Transverse colon (tissue), 4 donors: ENCODE results near the gene RBM4B. TPM values are rescaled to one million over a fixed set of nuclear protein-coding genes. Genes with fewer than 3 reads are reported as not detected.
A peak's percentile ranks its signal among the peaks of the same experiment; 100 is the strongest.

ENCODE experiments used
- DNase-seq: peaks from one replicate; pipeline ENCODE4 v3.0.0-alpha.2; 2019
- H3K27ac ChIP-seq, 4 donors: fragments of 200-600 bp; sonication (generic); 2 replicates each; pipeline ENCODE4 v1.5.1; 2016 to 2018; ENCODE audit warnings: inconsistent platforms in 4 of 4
- H3K27me3 ChIP-seq: fragments of 200-600 bp; sonication (generic); 2 replicates; pipeline ENCODE4 v1.5.1; 2017; ENCODE audit warnings: inconsistent platforms
- H3K36me3 ChIP-seq, 4 donors: fragments of 200-600 bp; sonication (generic); 2 replicates each; pipeline ENCODE4 v1.5.1; 2017 to 2019; ENCODE audit warnings: inconsistent platforms in 4 of 4
- H3K4me1 ChIP-seq, 4 donors: fragments of 200-600 bp; sonication (generic); 2 replicates each; pipeline ENCODE4 v1.5.1; 2017 to 2020; ENCODE audit warnings: inconsistent platforms in 4 of 4
- H3K4me3 ChIP-seq, 4 donors: fragments of 200-600 bp; sonication (generic); 1 replicate in 1 of 4; 2 replicates in 3 of 4; pipeline versions ENCODE4 v1.5.1 to v1.6.1; 2017 to 2019; ENCODE audit warnings: inconsistent platforms in 4 of 4
- H3K9me3 ChIP-seq, 2 donors: fragments of 200-600 bp; sonication (generic); 2 replicates each; pipeline ENCODE4 v1.5.1; 2017 to 2019; ENCODE audit warnings: inconsistent platforms in 2 of 2
- EP300 ChIP-seq: sonication (generic); formaldehyde crosslinking; IDR thresholded peaks from one replicate; pipeline ENCODE4 v1.6.1; 2017; ENCODE audit warnings: antibody characterized with exemption, low read depth
- POLR2A ChIP-seq: fragments of 450-650 bp; IDR thresholded peaks from one replicate; pipeline ENCODE4 v1.6.1; 2016; ENCODE audit warnings: antibody characterized with exemption, mild to moderate bottlenecking, moderate library complexity
- POLR2AphosphoS5 ChIP-seq, 3 donors: sonication (generic); formaldehyde crosslinking; IDR thresholded peaks; one replicate each; pipeline ENCODE4 v1.6.1; 2016; ENCODE audit warnings: antibody characterized with exemption in 3 of 3
- WGBS, 2 donors: methylation state at CpG; one replicate each; pipeline ENCODE4 v1.1.5; 2018; ENCODE audit warnings: low coverage in 1 of 2; 5-methylcytosine and 5-hydroxymethylcytosine counted together
- in situ Hi-C, 4 donors: fragments of 200-750 bp; cut with MboI; loops; one replicate each; pipeline versions ENCODE4 v1.15.0 to v1.15.1; 2017; ENCODE audit warnings: low sequenced_read_pairs in 3 of 4, low pct_ligation_motif_present in 1 of 4, low pct_unique_long_range_greater_than_20kb in 1 of 4
- intact Hi-C: fragments of 100-400 bp; cut with DNase I; formaldehyde crosslinking; loops from one replicate; pipeline ENCODE4 v1.15.1; 2023; ENCODE audit warnings: low total_unique reads
- small RNA-seq, 4 donors: library from RNA; depleted of rRNA; stranded (forward); fragments of <200 nt; gene quantifications; one replicate each; pipeline ENCODE3, GENCODE V24; 2016
- total RNA-seq, 4 donors: library from RNA; depleted of rRNA; stranded (reverse); fragments of >200 nt; gene quantifications; one replicate each; pipeline ENCODE4 v1.1.0, GENCODE V29; 2016
- TF ChIP-seq, protein P1 (sequence below), 5 experiments: fragments of 200-600 bp in 3 of 5; fragments of 450-650 bp in 2 of 5; sonication (generic) in 3 of 5; IDR thresholded peaks; 1 replicate in 2 of 5; 2 replicates in 3 of 5; pipeline ENCODE4 v1.5.1; 2016 to 2017; ENCODE audit warnings: antibody characterized with exemption in 5 of 5, inconsistent platforms in 3 of 5, mild to moderate bottlenecking in 2 of 5, moderate library complexity in 1 of 5

Gene RBM4B
- total RNA-seq, 4 donors from 2014 or later: 14.2 to 22.1 (median 15.5) TPM

DNA sequence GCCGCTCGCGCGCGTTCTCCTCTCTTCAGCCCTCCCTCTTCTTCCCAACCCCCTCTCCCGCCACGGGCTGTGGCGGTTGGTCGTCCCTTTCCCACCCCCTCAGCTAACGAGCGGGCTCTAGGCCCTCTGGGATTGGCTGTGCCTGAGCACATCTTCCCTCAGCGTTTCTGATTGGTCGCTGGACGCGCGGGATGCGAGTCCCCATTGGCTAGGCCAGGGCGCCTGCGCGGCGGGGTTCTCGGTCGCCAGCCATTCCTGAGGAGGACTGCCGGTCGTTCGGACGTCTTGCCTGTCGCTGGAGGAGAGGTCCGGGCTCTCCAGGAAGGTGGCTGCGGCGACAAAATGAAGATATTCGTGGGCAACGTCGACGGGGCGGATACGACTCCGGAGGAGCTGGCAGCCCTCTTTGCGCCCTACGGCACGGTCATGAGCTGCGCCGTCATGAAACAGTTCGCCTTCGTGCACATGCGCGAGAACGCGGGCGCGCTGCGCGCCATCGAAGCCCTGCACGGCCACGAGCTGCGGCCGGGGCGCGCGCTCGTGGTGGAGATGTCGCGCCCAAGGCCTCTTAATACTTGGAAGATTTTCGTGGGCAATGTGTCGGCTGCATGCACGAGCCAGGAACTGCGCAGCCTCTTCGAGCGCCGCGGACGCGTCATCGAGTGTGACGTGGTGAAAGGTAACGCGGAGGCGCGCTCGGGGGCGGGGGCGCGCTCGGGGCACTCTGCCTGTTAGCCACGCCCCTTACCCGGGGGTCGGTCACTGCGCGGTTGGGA is 61.1 kb downstream of the RBM4B start, which contains the start of gene RBM14:
TSS of gene RBM14 (plus strand) at position 252 of the 776 bp plus-strand sequence. CDS start at position 343, 91 bp downstream.
- 0 to 2% methylated on average over 11 to 53 of the region's 90 CpGs for WGBS, 2 donors
- DNase-seq: peak; percentile 99
- no peaks in the 10 kb centered on the region for H3K27me3 ChIP-seq
- peak within 1 kb of the TSS; percentile 92 to 98 (median 98) for H3K27ac ChIP-seq
- TF ChIP-seq, protein P1, sequence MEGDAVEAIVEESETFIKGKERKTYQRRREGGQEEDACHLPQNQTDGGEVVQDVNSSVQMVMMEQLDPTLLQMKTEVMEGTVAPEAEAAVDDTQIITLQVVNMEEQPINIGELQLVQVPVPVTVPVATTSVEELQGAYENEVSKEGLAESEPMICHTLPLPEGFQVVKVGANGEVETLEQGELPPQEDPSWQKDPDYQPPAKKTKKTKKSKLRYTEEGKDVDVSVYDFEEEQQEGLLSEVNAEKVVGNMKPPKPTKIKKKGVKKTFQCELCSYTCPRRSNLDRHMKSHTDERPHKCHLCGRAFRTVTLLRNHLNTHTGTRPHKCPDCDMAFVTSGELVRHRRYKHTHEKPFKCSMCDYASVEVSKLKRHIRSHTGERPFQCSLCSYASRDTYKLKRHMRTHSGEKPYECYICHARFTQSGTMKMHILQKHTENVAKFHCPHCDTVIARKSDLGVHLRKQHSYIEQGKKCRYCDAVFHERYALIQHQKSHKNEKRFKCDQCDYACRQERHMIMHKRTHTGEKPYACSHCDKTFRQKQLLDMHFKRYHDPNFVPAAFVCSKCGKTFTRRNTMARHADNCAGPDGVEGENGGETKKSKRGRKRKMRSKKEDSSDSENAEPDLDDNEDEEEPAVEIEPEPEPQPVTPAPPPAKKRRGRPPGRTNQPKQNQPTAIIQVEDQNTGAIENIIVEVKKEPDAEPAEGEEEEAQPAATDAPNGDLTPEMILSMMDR (IDR thresholded peaks at IDR 0.05): no peak
- TF ChIP-seq POLR2AphosphoS5 (IDR thresholded peaks at IDR 0.05): peak; percentile 99 to 100 (median 100)
- TF ChIP-seq POLR2A: peak; percentile 100
- TF ChIP-seq EP300: no peak
- peaks cover 26 to 48% (median 43%) of the 10 kb centered on the region in 4 donors for H3K4me1 ChIP-seq
- no peaks in the 10 kb centered on the region for H3K36me3 ChIP-seq
- in situ Hi-C loops: no loop called here
- intact Hi-C loops: loop anchor here (1.0 kb wide), 1 partner anchor 62 kb away; no protein-coding TSS in a partner anchor
- H3K9me3 ChIP-seq: no peaks in the 10 kb centered on the region
- H3K4me3 ChIP-seq: peak within 1 kb of the TSS; percentile 51 to 88 (median 82)

Small RNA genes lying within 50 kb of the gene (small RNA-seq; reads per million reads assigned to genes)
- gene RN7SL12P (0 reads per million in 4 donors), gene RNU4-39P (0 reads per million in 4 donors)

Other genes starting within 250 kb of the RBM4B start
- gene MRPL11, start 239.0 kb downstream of the RBM4B start, total RNA-seq: 100 to 1,000 TPM in 1 of 4 donors, 10 to 100 TPM in 3; 39.6 to 127 (median 43.5) TPM
- 10 to 100 TPM in 1 of 4 donors, 1 to 10 TPM in 3; 1.2 to 14.2 (median 7.8) TPM for gene PELI3, start 211.0 kb downstream of the RBM4B start, total RNA-seq
- 100 to 1,000 TPM in 1 of 4 donors, 10 to 100 TPM in 3; 32.8 to 116 (median 53.4) TPM for gene DPP3, start 197.5 kb downstream of the RBM4B start, total RNA-seq
- gene BBS1, start 167.3 kb downstream of the RBM4B start, total RNA-seq: 100 to 1,000 TPM in 1 of 4 donors, 10 to 100 TPM in 3; 33.3 to 146 (median 56.0) TPM
- gene ZDHHC24, start 131.8 kb downstream of the RBM4B start, total RNA-seq: 10 to 100 TPM; 12.1 to 34.4 (median 13.8) TPM
- not detected for gene ACTN3, start 131.0 kb downstream of the RBM4B start, total RNA-seq
- gene CTSF, start 109.3 kb downstream of the RBM4B start, total RNA-seq: 10 to 100 TPM; 23.5 to 80.6 (median 39.0) TPM
- gene CCDC87, start 84.8 kb downstream of the RBM4B start, total RNA-seq: under 1 TPM in 2 of 4 donors, not detected in 2; 0.32 to 0.96 TPM
- 10 to 100 TPM; 37.4 to 82.0 (median 49.5) TPM for gene CCS, start 84.7 kb downstream of the RBM4B start, total RNA-seq
- 10 to 100 TPM; 13.8 to 70.1 (median 47.0) TPM for gene RBM14, start 61.3 kb downstream of the RBM4B start, total RNA-seq
- gene RBM4, start 39.2 kb downstream of the RBM4B start, total RNA-seq: 100 to 1,000 TPM in 1 of 4 donors, 10 to 100 TPM in 3; 66.5 to 193 (median 68.8) TPM
- gene SPTBN2, start 51.3 kb upstream of the RBM4B start, total RNA-seq: 1 to 10 TPM in 3 of 4 donors, under 1 TPM in 1; 0.75 to 2.2 (median 1.6) TPM
- gene RCE1, start 165.6 kb upstream of the RBM4B start, total RNA-seq: 10 to 100 TPM; 14.5 to 40.3 (median 37.4) TPM
- gene LRFN4, start 179.2 kb upstream of the RBM4B start, total RNA-seq: 10 to 100 TPM; 14.3 to 52.3 (median 22.6) TPM